ENCODE results near the gene LMCD1. TPM values are rescaled to one million over a fixed set of nuclear protein-coding genes. Genes with fewer than 3 reads are reported as not detected.

LMCD1 gene
- total and polyA plus RNA-seq, 2 of the 4 experiments (the other 2 are of a cell fraction) = 50.0 to 53.8 TPM

GRCh38 chr3:8560366-8561007, 58.9 kb downstream of the LMCD1 start:
- in situ Hi-C loops (cut with MboI; ENCODE audit: low sequenced_read_pairs) (no loop called here), dilution Hi-C loops (cut with HindIII; ENCODE audit: low sequenced_read_pairs, unreplicated experiment) (no loop called here), intact Hi-C loops (cut with micrococcal nuclease) (loop anchor here (1.0 kb wide), 1 partner anchor 15 kb away; no protein-coding TSS in a partner anchor)
- no peaks in the 10 kb centered on the region for H3K9me3 ChIP-seq (ENCODE audit: control insufficient read depth, insufficient read depth, low read length)
- 0 out of 2 replicates have a peak overlapping the region, but pooled peaks have one; percentile 16 for H3K56ac ChIP-seq (ENCODE audit: extremely low read depth, insufficient read depth, low read length)
- peak overlapping the region; percentile 91 for H2BK20ac ChIP-seq (ENCODE audit: low read depth, low read length)
- no peaks in the 10 kb centered on the region for H4K20me1 ChIP-seq (ENCODE audit: insufficient read depth, low read length)
- H3K79me1 ChIP-seq (ENCODE audit: low read depth in 1 of 2, low read length in 2 of 2) = no peaks in the 10 kb centered on the region
- H4K91ac ChIP-seq (ENCODE audit: insufficient read depth, low read depth, low read length) = peak overlapping the region; percentile 92
- H2AK9ac ChIP-seq (replicated peaks; ENCODE audit: low read depth, low read length, poor library complexity) = peak overlapping the region; percentile 22
- H3K18ac ChIP-seq (ENCODE audit: low read depth, low read length) = peak overlapping the region; percentile 92
- CTCF ChIA-PET = no interaction called here
- no CpG with 5 or more reads among the region's 5 CpGs for WGBS, 2 experiments (ENCODE audit: extremely low coverage in 2 of 2, insufficient read length in 1 of 2)
- peak; percentile 86 for ATAC-seq (ENCODE audit: low read depth)
- H3K9ac ChIP-seq (ENCODE audit: low read depth, low read length) = no peak overlapping the region
- peak overlapping the region; percentile 59; the same call in 2 of the 3 replicates for H2BK15ac ChIP-seq (ENCODE audit: low read depth, low read length)
- peak overlapping the region; percentile 73 for H2AFZ ChIP-seq (replicated peaks; ENCODE audit: low read length, poor library complexity)
- H3K27me3 ChIP-seq (ENCODE audit: control insufficient read depth, insufficient read depth, low read length) = no peaks in the 10 kb centered on the region
- H4K8ac ChIP-seq (ENCODE audit: low read depth in 2 of 2, low read length in 2 of 2) = peak overlapping the region; percentile 27 to 83; a peak in 3 of 4 replicates
- POLR2A ChIA-PET (ENCODE audit: unreplicated experiment) = no interaction called here
- no TSS peak for BruUV-seq (replicated peaks)
- peak overlapping the region; percentile 41 for H2AK5ac ChIP-seq (ENCODE audit: low read depth, low read length)
- H3K27ac ChIP-seq (ENCODE audit: insufficient read depth, low read length) = peak overlapping the region; percentile 58
- peak; percentile 94 for DNase-seq
- H3K36me3 ChIP-seq (ENCODE audit: control insufficient read depth, insufficient read depth, low read length) = peaks cover 7% of the 10 kb centered on the region; the same call in 1 of the 2 replicates
- H3K4ac ChIP-seq (ENCODE audit: low read depth, low read length) = peak overlapping the region; percentile 96
- H3K9me1 ChIP-seq (ENCODE audit: insufficient read depth, low read length) = peaks cover 34% of the 10 kb centered on the region
- H2BK120ac ChIP-seq (ENCODE audit: low read depth, low read length) = peak overlapping the region; percentile 94
- peak overlapping the region; percentile 85 for H4K5ac ChIP-seq (ENCODE audit: low read depth, low read length)
- peak overlapping the region; percentile 85 for H3K14ac ChIP-seq (replicated peaks; ENCODE audit: low read depth, low read length)
- H3K4me1 ChIP-seq (ENCODE audit: control insufficient read depth, insufficient read depth, low read length) = peaks cover 26% of the 10 kb centered on the region
- H2BK5ac ChIP-seq (ENCODE audit: low read depth, low read length, poor library complexity, severe bottlenecking) = peak overlapping the region; percentile 92
- peak overlapping the region; percentile 49; the same call in 1 of the 2 replicates for H3K4me2 ChIP-seq (ENCODE audit: low read depth, low read length)
- H3K4me3 ChIP-seq (ENCODE audit: insufficient read depth, low read depth, low read length) = no peak overlapping the region
- H3K23ac ChIP-seq (ENCODE audit: low read depth, low read length) = peak overlapping the region; percentile 73
- TF ChIP-seq POLR2A (IDR thresholded peaks at IDR 0.05; ENCODE audit: low read depth, low read length) = no peak; the same call in 1 of the 2 replicates
- TF ChIP-seq RAD21 (IDR thresholded peaks at IDR 0.05; ENCODE audit: low read length) = 0 out of 2 replicates have a peak, but pooled peaks have one; percentile 1
- no peak for TF ChIP-seq MAFK (IDR thresholded peaks at IDR 0.05; ENCODE audit: low read depth, low read length)
- no peak for TF ChIP-seq CHD1 (IDR thresholded peaks at IDR 0.05; ENCODE audit: low read depth, low read length)
- TF ChIP-seq NFE2L2 (IDR thresholded peaks at IDR 0.05; ENCODE audit: low read depth, low read length) = 0 out of 2 replicates have a peak, but pooled peaks have one; percentile 0
- no peak for TF ChIP-seq RFX5 (IDR thresholded peaks at IDR 0.05; ENCODE audit: low read depth, low read length)
- TF ChIP-seq ELK1 (IDR thresholded peaks at IDR 0.05; ENCODE audit: borderline replicate concordance, low read depth, low read length) = no peak
- TF ChIP-seq FOS (IDR thresholded peaks at IDR 0.05; ENCODE audit: low read depth, low read length) = peak; percentile 77
- TF ChIP-seq RCOR1 (IDR thresholded peaks at IDR 0.05; ENCODE audit: insufficient replicate concordance, low read length) = no peak
- peak; percentile 57; the same call in 1 of the 2 replicates for TF ChIP-seq USF2 (IDR thresholded peaks at IDR 0.05; ENCODE audit: low read depth, low read length)
- TF ChIP-seq MAZ (IDR thresholded peaks at IDR 0.05; ENCODE audit: borderline replicate concordance, low read depth, low read length) = peak; percentile 56; the same call in 1 of the 2 replicates
- TF ChIP-seq MXI1 (IDR thresholded peaks at IDR 0.05; ENCODE audit: borderline replicate concordance, low read depth, low read length) = no peak
- peak; percentile 26; the same call in 1 of the 2 replicates for TF ChIP-seq BHLHE40 (IDR thresholded peaks at IDR 0.05; ENCODE audit: low read depth, low read length)
- no peak for TF ChIP-seq SMC3 (IDR thresholded peaks at IDR 0.05; ENCODE audit: low read depth, low read length)
- peak; percentile 60 for TF ChIP-seq CEBPB (IDR thresholded peaks at IDR 0.05; ENCODE audit: low read depth, low read length)

Measured in IMR-90 (cell line).